ENCODE measurements around the gene SPIN1. TPM values are rescaled to one million over a fixed set of nuclear protein-coding genes. Genes with fewer than 3 reads are reported as not detected.

SPIN1 gene
- polyA plus RNA-seq, 2 donors = 13.9 to 17.7 TPM

GRCh38 chr9:88523056-88523455 is 134.8 kb downstream of the SPIN1 start:
- Histone ChIP-seq H3K9me3 (ENCODE audit: control insufficient read depth in 2 of 2, insufficient read depth in 1 of 2, low read depth in 1 of 2, low read length in 1 of 2) (no peaks in the 10 kb centered on the region), H3K36me3 (ENCODE audit: control insufficient read depth in 2 of 2, insufficient read depth in 2 of 2, low read length in 1 of 2) (no peaks in the 10 kb centered on the region), H3K4me3 (ENCODE audit: low read depth in 1 of 2, low read length in 2 of 2) (no peak overlapping the region), H3K27ac (ENCODE audit: low read depth in 2 of 2, low read length in 1 of 2) (no peak overlapping the region), H3K27me3 (ENCODE audit: control insufficient read depth in 1 of 2, insufficient read depth in 2 of 2, low read length in 2 of 2) (no peaks in the 10 kb centered on the region), H3K4me1 (ENCODE audit: control insufficient read depth in 2 of 2, insufficient read depth in 2 of 2, low read length in 1 of 2) (no peaks in the 10 kb centered on the region)
- 82 to 92% methylated on average over 3 of the region's 3 CpGs for WGBS, 2 donors

- no peaks in the 10 kb centered on the region for H3K4me1 ChIP-seq (ENCODE audit: control insufficient read depth in 2 of 2, insufficient read depth in 2 of 2, low read length in 1 of 2)
- no peak overlapping the region for H3K27ac ChIP-seq (ENCODE audit: low read depth in 2 of 2, low read length in 1 of 2)
- H3K27me3 ChIP-seq (ENCODE audit: control insufficient read depth in 1 of 2, insufficient read depth in 2 of 2, low read length in 2 of 2) = no peaks in the 10 kb centered on the region
- 80 to 86% methylated on average over 8 of the region's 8 CpGs for WGBS, 2 donors
- no peaks in the 10 kb centered on the region for H3K9me3 ChIP-seq (ENCODE audit: control insufficient read depth in 2 of 2, insufficient read depth in 1 of 2, low read depth in 1 of 2, low read length in 1 of 2)
- no peaks in the 10 kb centered on the region for H3K36me3 ChIP-seq (ENCODE audit: control insufficient read depth in 2 of 2, insufficient read depth in 2 of 2, low read length in 1 of 2)
- H3K4me3 ChIP-seq (ENCODE audit: low read depth in 1 of 2, low read length in 2 of 2) = no peak overlapping the region
Measured at GRCh38 chr9:88524911-88525310, 136.7 kb downstream of the SPIN1 start.

GRCh38 chr9:88527618-88528017 is 139.4 kb downstream of the SPIN1 start:
- WGBS, 2 donors = 74 to 80% methylated on average over 7 of the region's 7 CpGs
- Histone ChIP-seq H3K4me3 (ENCODE audit: low read depth in 1 of 2, low read length in 2 of 2) (no peak overlapping the region), H3K27me3 (ENCODE audit: control insufficient read depth in 1 of 2, insufficient read depth in 2 of 2, low read length in 2 of 2) (no peaks in the 10 kb centered on the region), H3K4me1 (ENCODE audit: control insufficient read depth in 2 of 2, insufficient read depth in 2 of 2, low read length in 1 of 2) (peaks cover 0 to 2% of the 10 kb centered on the region in 2 donors), H3K27ac (ENCODE audit: low read depth in 2 of 2, low read length in 1 of 2) (no peak overlapping the region), H3K9me3 (ENCODE audit: control insufficient read depth in 2 of 2, insufficient read depth in 1 of 2, low read depth in 1 of 2, low read length in 1 of 2) (no peaks in the 10 kb centered on the region), H3K36me3 (ENCODE audit: control insufficient read depth in 2 of 2, insufficient read depth in 2 of 2, low read length in 1 of 2) (no peaks in the 10 kb centered on the region)

Other genes starting within 250 kb of the SPIN1 start
- gene SPATA31C2, start 250.0 kb upstream of the SPIN1 start, polyA plus RNA-seq = not detected
- under 1 TPM; 0.15 to 0.22 TPM for gene NXNL2, start 146.7 kb downstream of the SPIN1 start, polyA plus RNA-seq